ENCODE data around the gene SUFU. TPM values are rescaled to one million over a fixed set of nuclear protein-coding genes. Genes with fewer than 3 reads are reported as not detected.

Gene SUFU
- total and polyA plus RNA-seq, 2 of the 8 experiments (the other 6 are each of a cell fraction or from before 2014, with no cell fraction given) = 7.0 to 10.8 TPM

- H3K4me3 ChIP-seq (ENCODE audit: extremely low read depth in 1 of 4, insufficient read depth in 2 of 4, low read depth in 3 of 4, low read length in 4 of 4) = no peak overlapping the region
- H3K4me2 ChIP-seq (ENCODE audit: insufficient read depth in 1 of 2, low read depth in 2 of 2, low read length in 2 of 2) = no peak overlapping the region
- no peaks in the 10 kb centered on the region for H3K27me3 ChIP-seq (replicated peaks in 1 of 4; ENCODE audit: control insufficient read depth in 3 of 4, extremely low read depth in 1 of 4, insufficient read depth in 3 of 4, low read length in 3 of 4)
- POLR2A ChIA-PET (ENCODE audit: partially characterized antibody) = interaction anchor here (1.7 kb wide), 1 partner anchor 22 kb away, joined by 6 read pairs; the partner anchor contains the start of genes ACTR1A and SUFU
- no peak overlapping the region for H2BK5ac ChIP-seq (ENCODE audit: low read depth, low read length)
- CTCF ChIA-PET (ENCODE audit: partially characterized antibody) = interaction anchor here (0.6 to 1.8 kb wide), 6 partner anchors 7 to 58 kb away, joined by 3 to 5 read pairs (median 4); no protein-coding TSS in a partner anchor
- H3K4me1 ChIP-seq (replicated peaks in 1 of 4; ENCODE audit: control insufficient read depth in 3 of 4, insufficient read depth in 4 of 4, low read length in 3 of 4) = no peaks in the 10 kb centered on the region
- peaks cover 0 to 2% of the 10 kb centered on the region in 2 experiments for H4K20me1 ChIP-seq (replicated peaks in 1 of 2; ENCODE audit: control insufficient read depth in 1 of 2, insufficient read depth in 2 of 2, low read length in 2 of 2)
- H2AFZ ChIP-seq (ENCODE audit: low read length) = no peak overlapping the region
- H3K18ac ChIP-seq (ENCODE audit: extremely low read depth, low read length) = no peak overlapping the region
- H2BK15ac ChIP-seq (ENCODE audit: low read length) = no peak overlapping the region
- no peak overlapping the region for H3K14ac ChIP-seq (ENCODE audit: insufficient read length)
- no peak overlapping the region for H3K27ac ChIP-seq (ENCODE audit: low read depth, low read length)
- H3K23ac ChIP-seq (ENCODE audit: insufficient read length) = no peak overlapping the region
- H4K91ac ChIP-seq (replicated peaks; ENCODE audit: insufficient read length, low read length) = no peak overlapping the region
- H2BK20ac ChIP-seq (ENCODE audit: low read length) = no peak overlapping the region
- H3K79me2 ChIP-seq (ENCODE audit: control insufficient read depth in 1 of 2, insufficient read depth in 2 of 2, low read length in 2 of 2) = no peaks in the 10 kb centered on the region
- no peaks in the 10 kb centered on the region; a peak in 1 of 8 replicates for H3K36me3 ChIP-seq (ENCODE audit: control insufficient read depth in 2 of 4, insufficient read depth in 4 of 4, low read length in 3 of 4)
- WGBS, 2 experiments (ENCODE audit: extremely low coverage in 1 of 2, insufficient coverage in 1 of 2, insufficient read length in 1 of 2, insufficient replicate concordance in 2 of 2, low coverage in 1 of 2, low lambda C conversion rate in 2 of 2, missing lambda C conversion rate in 1 of 2) = 92% methylated on average over 4 of the region's 4 CpGs; no CpG with 5 or more reads in 1 of the 2 experiments
- H2BK120ac ChIP-seq (replicated peaks; ENCODE audit: low read depth, low read length) = no peak overlapping the region
- TF ChIP-seq RNF2 (IDR thresholded peaks at IDR 0.05; ENCODE audit: borderline replicate concordance, low read depth, low read length, missing control alignments, poor library complexity, severe bottlenecking) = no peak
- no peak for TF ChIP-seq RFX5 (IDR thresholded peaks at IDR 0.05; ENCODE audit: borderline replicate concordance, low read depth, low read length)
- no peak for TF ChIP-seq KDM4A (IDR thresholded peaks at IDR 0.05; ENCODE audit: low read depth, low read length, severe bottlenecking)
- TF ChIP-seq YY1 (IDR thresholded peaks at IDR 0.05; ENCODE audit: low read depth, low read length) = no peak
- TF ChIP-seq ZNF274 (IDR thresholded peaks at IDR 0.05; ENCODE audit: borderline replicate concordance, extremely low read depth, low read length) = no peak
- no peak for TF ChIP-seq E2F6 (IDR thresholded peaks at IDR 0.05)
- no peak for TF ChIP-seq FOSL1 (IDR thresholded peaks at IDR 0.05; ENCODE audit: insufficient read depth, low read depth, low read length)
- H3K4ac ChIP-seq (replicated peaks; ENCODE audit: insufficient read length, low read depth, low read length) = no peak overlapping the region
- no peak overlapping the region for H3K9ac ChIP-seq (replicated peaks in 1 of 4; ENCODE audit: extremely low read depth in 1 of 4, low read depth in 3 of 4, low read length in 3 of 4)
- no peak overlapping the region for H2AK5ac ChIP-seq (ENCODE audit: low read depth, low read length)
- no peak overlapping the region for H4K5ac ChIP-seq (ENCODE audit: insufficient read length, low read depth, low read length)
- no peak overlapping the region for H3K56ac ChIP-seq (replicated peaks; ENCODE audit: insufficient read length, low read depth, low read length)
- H3K23me2 ChIP-seq (ENCODE audit: low read depth, low read length) = no peaks in the 10 kb centered on the region
- no peak overlapping the region for H4K8ac ChIP-seq (ENCODE audit: extremely low read depth, insufficient read depth, low read length)
- no peak overlapping the region for H2BK12ac ChIP-seq (ENCODE audit: low read depth, low read length)
- H3K9me3 ChIP-seq (ENCODE audit: insufficient read depth in 2 of 2, low read depth in 1 of 2, low read length in 1 of 2) = no peaks in the 10 kb centered on the region
- DNase-seq (ENCODE audit: low read depth in 1 of 2, low spot score in 2 of 2) = no peak
- no peaks in the 10 kb centered on the region; the same call in 1 of the 2 replicates for H3K79me1 ChIP-seq (ENCODE audit: low read depth, low read length)
- no peak for FAIRE-seq
Observed at GRCh38 chr10:102524746-102525145, 21.0 kb downstream of the SUFU start.

Measured in H1 (cell line).